ENCODE results near the gene CNTN6.

CNTN6 gene

GRCh38 chr3:1183320-1184048 lies 90.7 kb downstream of the CNTN6 start:
- no peak for DNase-seq

GRCh38 chr3:1190569-1190968 lies 97.7 kb downstream of the CNTN6 start:
- no peak for DNase-seq

- DNase-seq = no peak
Measured at GRCh38 chr3:1191026-1191425, 98.2 kb downstream of the CNTN6 start.

GRCh38 chr3:1195947-1196346 lies 103.1 kb downstream of the CNTN6 start:
- DNase-seq = no peak

- no peak for DNase-seq
Measured at GRCh38 chr3:1197051-1197450, 104.2 kb downstream of the CNTN6 start.

GRCh38 chr3:1200371-1200770 lies 107.5 kb downstream of the CNTN6 start:
- DNase-seq = no peak

GRCh38 chr3:1207904-1208303 lies 115.1 kb downstream of the CNTN6 start:
- no peak for DNase-seq

- DNase-seq = no peak
Measured at GRCh38 chr3:1214933-1215332, 122.1 kb downstream of the CNTN6 start.

GRCh38 chr3:1216856-1217255 lies 124.0 kb downstream of the CNTN6 start:
- no peak for DNase-seq

GRCh38 chr3:1227111-1227510 lies 134.3 kb downstream of the CNTN6 start:
- no peak for DNase-seq

- no peak for DNase-seq
Measured at GRCh38 chr3:1228289-1228688, 135.5 kb downstream of the CNTN6 start.

GRCh38 chr3:1230920-1231319 lies 138.1 kb downstream of the CNTN6 start:
- DNase-seq = no peak

GRCh38 chr3:1232276-1232675 lies 139.5 kb downstream of the CNTN6 start:
- no peak for DNase-seq

- DNase-seq = no peak
Measured at GRCh38 chr3:1235526-1236120, 142.8 kb downstream of the CNTN6 start.

- DNase-seq = no peak
Measured at GRCh38 chr3:1251282-1252060, 158.6 kb downstream of the CNTN6 start.

GRCh38 chr3:1252061-1252430 lies 159.2 kb downstream of the CNTN6 start:
- DNase-seq = no peak

GRCh38 chr3:1262246-1262645 lies 169.4 kb downstream of the CNTN6 start:
- DNase-seq = no peak

- DNase-seq = no peak
Measured at GRCh38 chr3:1263121-1263520, 170.3 kb downstream of the CNTN6 start.

GRCh38 chr3:1269808-1270207 lies 177.0 kb downstream of the CNTN6 start:
- no peak for DNase-seq

GRCh38 chr3:1272546-1273265 lies 179.9 kb downstream of the CNTN6 start:
- DNase-seq = no peak

- DNase-seq = no peak
Measured at GRCh38 chr3:1275495-1275894, 182.7 kb downstream of the CNTN6 start.

GRCh38 chr3:1287815-1288214 lies 195.0 kb downstream of the CNTN6 start:
- DNase-seq = no peak

- DNase-seq = no peak
Measured at GRCh38 chr3:1288805-1289494, 196.1 kb downstream of the CNTN6 start.

Data from NCI-H187 treated with DMSO at 0.1 percent for 48 hours (cell line).